B cell (primary cell): ENCODE results near the gene CORO2A. TPM values are rescaled to one million over a fixed set of nuclear protein-coding genes. Genes with fewer than 3 reads are reported as not detected.

Experiments used
- ATAC-seq: fragments of 200-7000 bp; cut with Tn5 transposase; one replicate; pipeline ENCODE4 v1.10.0; 2021; ENCODE audit warnings: low read depth, mild to moderate bottlenecking, moderate number of reproducible peaks, moderate library complexity
- CTCF ChIA-PET: fragments of 350-600 bp; sonication (Branson Sonifier 250); formaldehyde crosslinking; loops from one replicate; lab custom pipeline; 2021; ENCODE audit warnings: antibody characterized with exemption, inconsistent platforms; lab: Charles Lee
- POLR2A ChIA-PET: fragments of 350-600 bp; sonication (Branson Sonifier 250); formaldehyde crosslinking; loops from one replicate; lab custom pipeline; 2021; ENCODE audit warnings: antibody characterized with exemption; lab: Charles Lee
- DNase-seq: peaks from one replicate; pipeline ENCODE4 v3.0.0; 2013
- H2AFZ ChIP-seq: 2 replicates; pipeline ENCODE4 v1.6.1; 2012; ENCODE audit warnings: mild to moderate bottlenecking, low read depth, low read length; ENCODE audit not compliant: insufficient read depth, poor library complexity, severe bottlenecking
- H3K27ac ChIP-seq, 2 donors: 1 replicate in 1 of 2; 2 replicates in 1 of 2; pipeline ENCODE4 v1.5.1; 2012 to 2013; ENCODE audit warnings: low read length in 2 of 2, mild to moderate bottlenecking in 2 of 2, moderate library complexity in 1 of 2
- H3K27me3 ChIP-seq, 4 experiments: fragments of 200-600 bp in 1 of 4; sonication (generic) in 1 of 4; replicated peaks in 1 of 4; 1 replicate in 2 of 4; 2 replicates in 2 of 4; pipeline versions ENCODE4 v1.6.1 to v1.7.0; 2013 to 2016; ENCODE audit warnings: low read length in 3 of 4, mild to moderate bottlenecking in 2 of 4, mixed read lengths in 1 of 4, moderate library complexity in 1 of 4; ENCODE audit not compliant: insufficient read depth in 4 of 4, control insufficient read depth in 3 of 4; ENCODE audit errors: control extremely low read depth in 1 of 4
- H3K36me3 ChIP-seq, 2 experiments: replicated peaks in 1 of 2; 1 replicate in 1 of 2; 2 replicates in 1 of 2; pipeline versions ENCODE4 v1.6.1 to v1.7.1; 2013; ENCODE audit warnings: low read length in 1 of 2; ENCODE audit not compliant: insufficient read depth in 2 of 2, control insufficient read depth in 1 of 2; ENCODE audit errors: control extremely low read depth in 1 of 2, extremely low read depth in 1 of 2
- H3K4me1 ChIP-seq, 2 donors: fragments of 200-600 bp in 1 of 2; sonication (generic) in 1 of 2; 1 replicate in 1 of 2; 2 replicates in 1 of 2; pipeline versions ENCODE4 v1.5.1 to v1.6.1; 2013 to 2017; ENCODE audit warnings: low read length in 2 of 2; ENCODE audit not compliant: control insufficient read depth in 2 of 2, insufficient read depth in 2 of 2
- H3K4me2 ChIP-seq: replicated peaks from 2 replicates; pipeline ENCODE3; 2012; ENCODE audit warnings: mild to moderate bottlenecking, low read depth, low read length; ENCODE audit not compliant: poor library complexity, severe bottlenecking
- H3K4me3 ChIP-seq, 5 experiments: fragments of 200-600 bp in 1 of 5; sonication (generic) in 1 of 5; 1 replicate in 3 of 5; 2 replicates in 2 of 5; pipeline versions ENCODE4 v1.5.1 to v1.7.0; 2011 to 2016; ENCODE audit warnings: low read length in 4 of 5, mild to moderate bottlenecking in 4 of 5, low read depth in 2 of 5, control low read depth in 1 of 5, moderate library complexity in 1 of 5; ENCODE audit not compliant: insufficient read depth in 1 of 5; ENCODE audit errors: control extremely low read depth in 1 of 5, extremely low read depth in 1 of 5
- H3K79me2 ChIP-seq: fragments of 200-600 bp; sonication (generic); one replicate; pipeline ENCODE4 v1.6.0; 2016; ENCODE audit warnings: low read length; ENCODE audit not compliant: control insufficient read depth, insufficient read depth
- H3K9ac ChIP-seq: fragments of 200-600 bp; sonication (generic); 2 replicates; pipeline ENCODE4 v1.6.1; 2017; ENCODE audit warnings: mild to moderate bottlenecking, low read length, moderate library complexity
- H3K9me3 ChIP-seq, 3 donors: one replicate each; pipeline versions ENCODE4 v1.6.1 to v1.7.1; 2013; ENCODE audit warnings: low read length in 2 of 3; ENCODE audit not compliant: control insufficient read depth in 2 of 3, insufficient read depth in 1 of 3; ENCODE audit errors: control extremely low read depth in 1 of 3
- H4K20me1 ChIP-seq: 2 replicates; pipeline ENCODE4 v1.6.0; 2012; ENCODE audit warnings: mild to moderate bottlenecking, low read length; ENCODE audit not compliant: insufficient read depth, control insufficient read depth, poor library complexity, severe bottlenecking
- H3K27ac Mint-ChIP-seq: one replicate; pipeline ENCODE4 v1.8.0; 2021; ENCODE audit warnings: mixed read lengths
- H3K27me3 Mint-ChIP-seq: one replicate; pipeline ENCODE4 v1.8.0; 2021; ENCODE audit warnings: mixed read lengths
- H3K4me1 Mint-ChIP-seq: one replicate; pipeline ENCODE4 v1.8.0; 2021; ENCODE audit warnings: mixed read lengths
- H3K4me3 Mint-ChIP-seq: one replicate; pipeline ENCODE4 v1.8.0; 2021; ENCODE audit warnings: mixed read lengths
- H3K9me3 Mint-ChIP-seq: one replicate; pipeline ENCODE4 v1.8.0; 2022; ENCODE audit warnings: mixed read lengths; ENCODE audit not compliant: insufficient read depth
- CTCF ChIP-seq: fragments of 200-600 bp; IDR thresholded peaks from one replicate; pipeline ENCODE4 v1.8.0; 2022; ENCODE audit warnings: antibody characterized with exemption, mild to moderate bottlenecking
- EZH2 ChIP-seq: IDR thresholded peaks from 2 replicates; pipeline ENCODE4 v1.6.1; 2012; ENCODE audit warnings: borderline replicate concordance, low read depth, mild to moderate bottlenecking, moderate library complexity, low read length; ENCODE audit not compliant: insufficient read depth, poor library complexity, severe bottlenecking
- whole genome bisulfite sequencing: methylation state at CpG from one replicate; pipeline ENCODE4 v1.1.5; 2013; ENCODE audit warnings: missing lambda C conversion rate; ENCODE audit not compliant: insufficient coverage; 5-methylcytosine and 5-hydroxymethylcytosine counted together
- intact Hi-C: fragments of 100-400 bp; cut with micrococcal nuclease; formaldehyde crosslinking; loops from one replicate; pipeline ENCODE4 v1.10.0; 2022
- polyA plus RNA-seq: library from polyadenylated mRNA; depleted of rRNA; stranded (reverse); fragments of >200 nt; gene quantifications from 2 replicates; pipeline ENCODE4 v1.2.3, GENCODE V29; 2012
- total RNA-seq, 2 donors: library from RNA; stranded (reverse); fragments of 120-200 nt in 1 of 2; gene quantifications; 1 replicate in 1 of 2; 2 replicates in 1 of 2; pipeline versions ENCODE4 v1.2.3 to v1.2.4, GENCODE V29; 2013 to 2022

CORO2A gene
- total and polyA plus RNA-seq, 2 donors (not counting 1 experiment from before 2014, with no cell fraction given) = 1.1 to 2.0 TPM

GRCh38 chr9:98150721-98151120 lies 41.7 kb downstream of the CORO2A start:
- ATAC-seq (no peak), DNase-seq (no peak)
- Mint-ChIP-seq H3K4me3 (no peak overlapping the region), H3K4me1 (peaks cover 8% of the 10 kb centered on the region), H3K27ac (no peak overlapping the region), H3K27me3 (no peaks in the 10 kb centered on the region), H3K9me3 (no peaks in the 10 kb centered on the region)
- Histone ChIP-seq H3K4me1 (peaks cover 9 to 11% of the 10 kb centered on the region in 2 donors), H3K9ac (no peak overlapping the region), H2AFZ (no peak overlapping the region), H3K27ac (no peak overlapping the region), H3K79me2 (no peaks in the 10 kb centered on the region), H3K9me3 (no peaks in the 10 kb centered on the region), H3K36me3 (no peaks in the 10 kb centered on the region), H3K27me3 (no peaks in the 10 kb centered on the region), H4K20me1 (no peaks in the 10 kb centered on the region), H3K4me3 (no peak overlapping the region), H3K4me2 (no peak overlapping the region)
- ChIA-PET POLR2A (no interaction called here), CTCF (no interaction called here)
- no peak for TF ChIP-seq CTCF
- TF ChIP-seq EZH2 = no peak
- intact Hi-C loops = no loop called here
- WGBS = 94% methylated on average over 3 of the region's 3 CpGs

DNA sequence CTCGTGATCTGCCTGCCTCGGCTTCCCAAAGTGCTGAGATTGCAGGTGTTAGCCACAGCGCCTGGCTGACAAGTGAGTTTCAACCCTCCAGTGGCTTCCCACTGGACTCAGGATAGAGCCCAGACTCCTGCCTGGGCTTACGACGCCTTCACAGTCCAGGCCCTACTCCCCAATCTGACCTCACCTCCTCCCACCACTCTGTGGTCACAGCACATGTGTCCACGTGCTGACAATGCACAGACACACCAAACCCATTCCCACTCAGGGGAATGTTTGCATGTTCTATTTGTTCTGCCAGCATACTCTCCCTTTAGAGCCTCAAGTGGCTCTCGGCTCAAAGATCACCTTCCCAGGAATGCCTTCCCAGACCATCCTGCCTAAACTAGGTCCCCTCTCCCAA lies 42.3 kb downstream of the CORO2A start:
- POLR2A ChIA-PET = no interaction called here
- no peaks in the 10 kb centered on the region for H3K27me3 ChIP-seq
- intact Hi-C loops = no loop called here
- no peak overlapping the region for H3K27ac ChIP-seq
- no peak for TF ChIP-seq EZH2
- TF ChIP-seq CTCF = no peak
- H3K4me3 ChIP-seq = no peak overlapping the region
- Mint-ChIP-seq H3K27ac (no peak overlapping the region), H3K27me3 (no peaks in the 10 kb centered on the region), H3K9me3 (no peaks in the 10 kb centered on the region), H3K4me1 (peaks cover 8% of the 10 kb centered on the region), H3K4me3 (no peak overlapping the region)
- CTCF ChIA-PET = no interaction called here
- 92% methylated on average over 7 of the region's 7 CpGs for WGBS
- H3K79me2 ChIP-seq = no peaks in the 10 kb centered on the region
- no peaks in the 10 kb centered on the region for H4K20me1 ChIP-seq
- H3K36me3 ChIP-seq = no peaks in the 10 kb centered on the region
- no peak overlapping the region for H2AFZ ChIP-seq
- ATAC-seq = no peak
- no peaks in the 10 kb centered on the region for H3K9me3 ChIP-seq
- H3K9ac ChIP-seq = no peak overlapping the region
- H3K4me1 ChIP-seq = peaks cover 9 to 11% of the 10 kb centered on the region in 2 donors
- DNase-seq = no peak
- no peak overlapping the region for H3K4me2 ChIP-seq
